K562 (cell line): ENCODE results near the gene LINGO3. TPM values are rescaled to one million over a fixed set of nuclear protein-coding genes. Genes with fewer than 3 reads are reported as not detected.

Source experiments
- ATAC-seq: fragments of 200-7000 bp; cut with Tn5 transposase; 3 replicates; pipeline ENCODE4 v1.9.1; 2020; ENCODE audit warnings: moderate library complexity
- BruUV-seq: library from RNA; stranded (reverse); fragments of 400-500 nt; replicated peaks from 2 replicates; lab custom pipeline; 2021; lab: Mats Ljungman, UMichigan
- CTCF ChIA-PET: fragments of 300-600 bp; formaldehyde crosslinking; extraction: SDS; loops from one replicate; lab custom pipeline; 2021; ENCODE audit warnings: low intra/inter-chr PET ratio; lab: Yijun Ruan, JAX
- POLR2A ChIA-PET: fragments of 300-600, 350-650 bp; sonication (Branson Sonifier 250); formaldehyde crosslinking; extraction: SDS; loops from one replicate; lab custom pipeline; 2021; ENCODE audit warnings: antibody characterized with exemption, inconsistent platforms; lab: Yijun Ruan, JAX
- DNase-seq, 4 experiments: peaks; one replicate each; pipeline versions ENCODE4 v3.0.0 to v3.0.0-alpha.2; 2011 to 2018; ENCODE audit warnings: low spot score in 3 of 4, mixed read lengths in 3 of 4; ENCODE audit errors: extremely low read depth in 1 of 4
- FAIRE-seq: peaks from 2 replicates; lab custom pipeline; 2011; peaks lifted over from hg19 to GRCh38; lab: Jason Lieb, UNC
- H2AFZ ChIP-seq: 2 replicates; pipeline ENCODE4 v1.6.0; 2011; ENCODE audit warnings: low read depth, low read length, control low read depth, inconsistent platforms
- H3K27ac ChIP-seq: fragments of 200-600 bp; 3 replicates; pipeline ENCODE4 v1.8.0; 2011; ENCODE audit warnings: low read depth, mild to moderate bottlenecking, control low read depth, inconsistent platforms, low read length, moderate library complexity, mixed read lengths; ENCODE audit errors: extremely low read depth
- H3K27me3 ChIP-seq, 2 experiments: fragments of 300-600 bp in 1 of 2; 2 replicates in 1 of 2; 3 replicates in 1 of 2; pipeline versions ENCODE4 v1.6.0 to v1.8.0; 2011; ENCODE audit warnings: inconsistent platforms in 2 of 2, low read length in 2 of 2, mild to moderate bottlenecking in 1 of 2, mixed read lengths in 1 of 2, moderate library complexity in 1 of 2; ENCODE audit not compliant: control insufficient read depth in 2 of 2, insufficient read depth in 2 of 2
- H3K36me3 ChIP-seq: fragments of 300-600 bp; 3 replicates; pipeline ENCODE4 v1.8.0; 2011; ENCODE audit warnings: mild to moderate bottlenecking, low read length, inconsistent platforms; ENCODE audit not compliant: control insufficient read depth, insufficient read depth
- H3K4me1 ChIP-seq, 2 experiments: fragments of 200-600 bp in 1 of 2; replicated peaks in 1 of 2; 2 replicates in 1 of 2; 3 replicates in 1 of 2; pipeline versions ENCODE4 v1.5.1 to v1.8.0; 2011; ENCODE audit warnings: inconsistent platforms in 2 of 2, low read length in 2 of 2, mild to moderate bottlenecking in 1 of 2, mixed read lengths in 1 of 2, moderate library complexity in 1 of 2; ENCODE audit not compliant: control insufficient read depth in 2 of 2, insufficient read depth in 2 of 2
- H3K4me2 ChIP-seq: 2 replicates; pipeline ENCODE4 v1.6.1; 2011; ENCODE audit warnings: low read length, control low read depth, inconsistent platforms, mixed read lengths; ENCODE audit not compliant: insufficient read depth
- H3K4me3 ChIP-seq: fragments of 200-600 bp; sonication (generic), shearing (Covaris generic); 2 replicates; pipeline ENCODE4 v1.5.1; 2016; ENCODE audit warnings: control low read depth, inconsistent platforms
- H3K79me2 ChIP-seq: fragments of 200-600 bp; 3 replicates; pipeline ENCODE4 v1.8.0; 2011; ENCODE audit warnings: low read length, inconsistent platforms; ENCODE audit not compliant: control insufficient read depth, insufficient read depth
- H3K9ac ChIP-seq, 2 experiments: 2 replicates each; pipeline versions ENCODE4 v1.6.0 to v1.6.1; 2011; ENCODE audit warnings: low read depth in 2 of 2, low read length in 2 of 2, control low read depth in 1 of 2, inconsistent platforms in 1 of 2, mild to moderate bottlenecking in 1 of 2, mixed read lengths in 1 of 2; ENCODE audit not compliant: insufficient read depth in 1 of 2
- H3K9me1 ChIP-seq: one replicate; pipeline ENCODE4 v1.6.0; 2011; ENCODE audit warnings: inconsistent platforms, mild to moderate bottlenecking, low read length, moderate library complexity; ENCODE audit not compliant: control insufficient read depth, insufficient read depth
- H3K9me3 ChIP-seq: replicated peaks from 2 replicates; pipeline ENCODE4 v1.5.1; 2011; ENCODE audit warnings: low read depth, low read length, inconsistent platforms; ENCODE audit not compliant: control insufficient read depth, insufficient read depth
- H4K20me1 ChIP-seq: replicated peaks from 2 replicates; pipeline ENCODE4 v1.6.1; 2011; ENCODE audit warnings: low read length, inconsistent platforms, mixed read lengths; ENCODE audit not compliant: control insufficient read depth, insufficient read depth
- EGR1 ChIP-seq: fragments of 450-650 bp; conservative IDR thresholded peaks from 2 replicates; pipeline ENCODE4 v1.6.1; 2017; ENCODE audit warnings: mild to moderate bottlenecking
- EP400 ChIP-seq: fragments of 450-650 bp; IDR thresholded peaks from 2 replicates; pipeline ENCODE4 v1.6.1; 2017; ENCODE audit warnings: antibody characterized with exemption, mild to moderate bottlenecking, moderate library complexity
- EZH2 ChIP-seq: IDR thresholded peaks from 2 replicates; pipeline ENCODE4 v1.6.1; 2012; ENCODE audit warnings: low read depth, mild to moderate bottlenecking, inconsistent platforms, low read length, borderline replicate concordance
- GABPA ChIP-seq: fragments of 200-800 bp; sonication (Bioruptor generic); conservative IDR thresholded peaks from 2 replicates; pipeline ENCODE4 v1.6.1; 2016; ENCODE audit warnings: low read depth, missing genetic modification characterization, missing compliant biosample characterization
- KDM1A ChIP-seq, 2 experiments: fragments of 450-650 bp; IDR thresholded peaks; 2 replicates each; pipeline ENCODE4 v1.6.1; 2016; ENCODE audit warnings: mild to moderate bottlenecking in 2 of 2
- KLF10 ChIP-seq: fragments of 250-450 bp; sonication (Bioruptor Pico); IDR thresholded peaks from 2 replicates; pipeline ENCODE4 v1.6.1; 2021; ENCODE audit warnings: matching md5 sums
- NCOA1 ChIP-seq: fragments of 450-650 bp; IDR thresholded peaks from 2 replicates; pipeline ENCODE4 v1.6.1; 2016; ENCODE audit warnings: low read depth
- PHB ChIP-seq: fragments of 250-450 bp; sonication (Bioruptor Pico); IDR thresholded peaks from 2 replicates; pipeline ENCODE4 v1.5.0; 2021
- POLR2G ChIP-seq: fragments of 200-400 bp; formaldehyde crosslinking; IDR thresholded peaks from 2 replicates; pipeline ENCODE4 v1.6.1; 2017; ENCODE audit warnings: low read depth, mild to moderate bottlenecking, antibody characterized with exemption, low read length, moderate library complexity
- RBBP5 ChIP-seq: fragments of 200-600 bp; sonication (generic); IDR thresholded peaks from 2 replicates; pipeline ENCODE4 v1.6.1; 2012; ENCODE audit warnings: borderline replicate concordance, mild to moderate bottlenecking, low read length, control low read depth, inconsistent platforms; ENCODE audit not compliant: insufficient read depth, poor library complexity, severe bottlenecking
- SMARCE1 ChIP-seq: fragments of 450-650 bp; IDR thresholded peaks from 2 replicates; pipeline ENCODE4 v1.7.1; 2016; ENCODE audit warnings: mild to moderate bottlenecking
- SRSF9 ChIP-seq: fragments of 200-400 bp; formaldehyde crosslinking; IDR thresholded peaks from 2 replicates; pipeline ENCODE4 v1.6.1; 2017; ENCODE audit warnings: low read depth, low read length, borderline replicate concordance
- TEAD4 ChIP-seq, 2 experiments: sonication (generic) in 1 of 2; formaldehyde crosslinking in 1 of 2; IDR thresholded peaks; 2 replicates each; pipeline versions ENCODE4 v1.6.1 to v1.8.0; 2012 to 2022; ENCODE audit warnings: borderline replicate concordance in 1 of 2, inconsistent platforms in 1 of 2, low read length in 1 of 2, mild to moderate bottlenecking in 1 of 2, missing genetic modification reagents in 1 of 2
- WGBS: fragments of 100-300 bp; shearing (Covaris generic); methylation state at CpG from one replicate; pipeline ENCODE4 v1.1.6; 2016; ENCODE audit warnings: low coverage, mixed read lengths; ENCODE audit not compliant: insufficient coverage; ENCODE audit errors: missing lambda C conversion rate; 5-methylcytosine and 5-hydroxymethylcytosine counted together
- in situ Hi-C: fragments of 300-500 bp; cut with MboI; formaldehyde crosslinking; loops from 4 replicates; pipeline ENCODE4 v1.15.0; 2018; ENCODE audit warnings: inconsistent platforms, mixed read lengths
- intact Hi-C: fragments of 100-400 bp; cut with micrococcal nuclease; formaldehyde crosslinking; loops from 2 replicates; pipeline ENCODE4 v1.14.2; 2022
- polyA plus RNA-seq, 8 experiments: library from polyadenylated mRNA; depleted of rRNA in 4 of 8; stranded (reverse) in 5 of 8; unstranded in 3 of 8; fragments of >200 nt; fragmentation: Nextera tagmentation in 2 of 8; fragmentation: Illumina TruSeq in 1 of 8; extraction: Ambion mirVana in 2 of 8; extraction: Trizol in 1 of 8; gene quantifications; 2 replicates each; pipeline versions ENCODE4 v1.2.1 to v1.2.3, GENCODE V29; 2011 to 2014; ENCODE audit warnings: inconsistent platforms in 1 of 8, missing spikeins in 1 of 8
- total RNA-seq, 7 experiments: library from RNA; depleted of rRNA in 6 of 7; stranded (reverse); fragments of >200 nt in 6 of 7; fragmentation: Illumina TruSeq in 2 of 7; extraction: Trizol in 2 of 7; gene quantifications; 2 replicates each; pipeline versions ENCODE4 v1.2.1 to v1.2.3, GENCODE V29; 2011 to 2021; ENCODE audit warnings: low replicate concordance in 1 of 7
- TF ChIP-seq, protein P1 (sequence below): sonication (generic); formaldehyde crosslinking; IDR thresholded peaks from 2 replicates; pipeline ENCODE4 v1.8.0; 2022; ENCODE audit warnings: missing genetic modification reagents, mild to moderate bottlenecking, moderate library complexity, borderline replicate concordance
- TF ChIP-seq, protein P2 (sequence below): fragments of 450-650 bp; IDR thresholded peaks from 2 replicates; pipeline ENCODE4 v1.6.1; 2018; ENCODE audit warnings: mild to moderate bottlenecking, low read depth; ENCODE audit not compliant: partially characterized antibody
- TF ChIP-seq, protein P3 (sequence below): sonication (generic); formaldehyde crosslinking; IDR thresholded peaks from 2 replicates; pipeline ENCODE4 v1.8.0; 2022; ENCODE audit warnings: missing genetic modification reagents, mild to moderate bottlenecking, borderline replicate concordance

Gene LINGO3
- total and polyA plus RNA-seq, 9 of the 15 experiments (the other 6 are each of a cell fraction or from before 2014, with no cell fraction given), result 0.03 to 0.05 (median 0.03) TPM; not detected in 6

DNA sequence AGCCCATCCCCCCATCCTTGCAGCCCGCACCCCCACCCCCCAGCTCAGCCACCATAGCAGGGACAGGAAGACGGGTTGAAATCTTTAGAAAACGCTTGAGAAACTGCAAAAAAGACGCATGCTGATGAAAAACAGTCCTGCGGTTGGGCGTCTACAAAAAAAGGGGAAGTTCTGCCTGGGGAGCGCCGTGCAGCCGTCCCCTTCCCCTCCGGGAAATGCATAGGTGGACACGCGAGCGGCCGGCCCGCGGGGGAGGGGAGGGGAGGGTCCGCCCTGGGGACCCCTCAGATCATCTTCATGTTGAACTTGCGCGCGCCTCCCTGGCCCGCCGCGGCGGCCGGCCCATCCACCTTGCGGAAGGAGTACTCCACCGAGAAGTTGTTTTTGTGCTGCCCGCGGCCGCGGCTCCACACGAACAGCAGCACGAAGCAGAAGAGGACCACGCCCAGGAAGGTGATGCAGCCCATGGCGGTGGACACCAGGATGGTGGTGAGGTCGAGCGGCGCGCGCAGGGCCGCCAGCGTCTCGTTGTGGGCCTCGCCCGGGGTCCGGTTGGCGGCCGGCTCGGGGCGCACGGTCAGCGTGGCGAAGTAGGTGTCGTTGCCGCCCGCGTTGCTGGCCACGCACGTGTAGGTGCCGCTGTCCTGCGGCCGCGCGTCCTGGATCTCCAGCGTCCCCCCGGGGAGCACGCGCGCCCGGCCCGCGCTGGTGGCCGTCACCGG lies 18.1 kb downstream of the LINGO3 start:
- no peaks in the 10 kb centered on the region for H3K79me2 ChIP-seq
- TSS peak; percentile 37 for BruUV-seq
- no peaks in the 10 kb centered on the region for H3K27me3 ChIP-seq
- peak overlapping the region; percentile 87 for H2AFZ ChIP-seq
- no peaks in the 10 kb centered on the region for H3K9me3 ChIP-seq
- no peaks in the 10 kb centered on the region for H4K20me1 ChIP-seq
- ChIA-PET CTCF (interaction anchor here (0.6 kb wide), 1 partner anchor 115 kb away, joined by 6 read pairs; no protein-coding TSS in a partner anchor), POLR2A (interaction anchor here (1.0 to 2.6 kb wide), 5 partner anchors 9 to 60 kb away, joined by 3 to 18 read pairs (median 8); no protein-coding TSS in a partner anchor)
- H3K9ac ChIP-seq, result peak overlapping the region in 1 of 2 experiments; percentile 90; a peak in 2 of 4 replicates
- FAIRE-seq (peak; percentile 82), ATAC-seq (peak; percentile 71), DNase-seq (peak; percentile 52 to 67 (median 56))
- WGBS, result 29% methylated on average over 36 of the region's 74 CpGs
- H3K27ac ChIP-seq, result peak overlapping the region; percentile 76; the same call in 1 of the 3 replicates
- peaks cover 2% of the 10 kb centered on the region for H3K9me1 ChIP-seq
- H3K36me3 ChIP-seq, result no peaks in the 10 kb centered on the region
- H3K4me3 ChIP-seq, result peak overlapping the region; percentile 43
- peak overlapping the region; percentile 62 for H3K4me2 ChIP-seq
- intact Hi-C loops, result no loop called here
- in situ Hi-C loops, result no loop called here
- H3K4me1 ChIP-seq, result peaks cover 10 to 51% of the 10 kb centered on the region in 2 experiments
- peak; percentile 73 for TF ChIP-seq POLR2G
- no peak for TF ChIP-seq EZH2
- TF ChIP-seq RBBP5, result peak; percentile 55
- TF ChIP-seq EP400, result peak; percentile 52
- TF ChIP-seq TEAD4 (IDR thresholded peaks at IDR 0.05; ENCODE audit: low read length), result no peak
- no peak for TF ChIP-seq TEAD4 (CRISPR knock-in tag; IDR thresholded peaks at IDR 0.05; ENCODE audit: borderline replicate concordance)
- peak; percentile 74 for TF ChIP-seq GABPA (tag)
- TF ChIP-seq, protein P1, sequence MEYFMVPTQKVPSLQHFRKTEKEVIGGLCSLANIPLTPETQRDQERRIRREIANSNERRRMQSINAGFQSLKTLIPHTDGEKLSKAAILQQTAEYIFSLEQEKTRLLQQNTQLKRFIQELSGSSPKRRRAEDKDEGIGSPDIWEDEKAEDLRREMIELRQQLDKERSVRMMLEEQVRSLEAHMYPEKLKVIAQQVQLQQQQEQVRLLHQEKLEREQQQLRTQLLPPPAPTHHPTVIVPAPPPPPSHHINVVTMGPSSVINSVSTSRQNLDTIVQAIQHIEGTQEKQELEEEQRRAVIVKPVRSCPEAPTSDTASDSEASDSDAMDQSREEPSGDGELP (CRISPR knock-in tag), result no peak; the same call in 1 of the 2 replicates
- TF ChIP-seq EGR1, result no peak
- TF ChIP-seq SMARCE1, result peak; percentile 67; the same call in 1 of the 2 replicates
- TF ChIP-seq, protein P2, sequence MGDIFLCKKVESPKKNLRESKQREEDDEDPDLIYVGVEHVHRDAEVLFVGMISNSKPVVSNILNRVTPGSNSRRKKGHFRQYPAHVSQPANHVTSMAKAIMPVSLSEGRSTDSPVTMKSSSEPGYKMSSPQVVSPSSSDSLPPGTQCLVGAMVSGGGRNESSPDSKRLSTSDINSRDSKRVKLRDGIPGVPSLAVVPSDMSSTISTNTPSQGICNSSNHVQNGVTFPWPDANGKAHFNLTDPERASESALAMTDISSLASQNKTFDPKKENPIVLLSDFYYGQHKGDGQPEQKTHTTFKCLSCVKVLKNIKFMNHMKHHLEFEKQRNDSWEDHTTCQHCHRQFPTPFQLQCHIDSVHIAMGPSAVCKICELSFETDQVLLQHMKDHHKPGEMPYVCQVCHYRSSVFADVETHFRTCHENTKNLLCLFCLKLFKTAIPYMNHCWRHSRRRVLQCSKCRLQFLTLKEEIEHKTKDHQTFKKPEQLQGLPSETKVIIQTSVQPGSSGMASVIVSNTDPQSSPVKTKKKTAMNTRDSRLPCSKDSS, result no peak
- no peak for TF ChIP-seq KDM1A (IDR thresholded peaks at IDR 0.05)
- TF ChIP-seq, protein P3, sequence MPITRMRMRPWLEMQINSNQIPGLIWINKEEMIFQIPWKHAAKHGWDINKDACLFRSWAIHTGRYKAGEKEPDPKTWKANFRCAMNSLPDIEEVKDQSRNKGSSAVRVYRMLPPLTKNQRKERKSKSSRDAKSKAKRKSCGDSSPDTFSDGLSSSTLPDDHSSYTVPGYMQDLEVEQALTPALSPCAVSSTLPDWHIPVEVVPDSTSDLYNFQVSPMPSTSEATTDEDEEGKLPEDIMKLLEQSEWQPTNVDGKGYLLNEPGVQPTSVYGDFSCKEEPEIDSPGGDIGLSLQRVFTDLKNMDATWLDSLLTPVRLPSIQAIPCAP (CRISPR knock-in tag), result no peak
- TF ChIP-seq NCOA1, result no peak
- TF ChIP-seq SRSF9, result no peak
- TF ChIP-seq KLF10 (CRISPR knock-in tag), result no peak
- no peak for TF ChIP-seq PHB (CRISPR knock-in tag)
